ENCODE results near the gene UBAC1.

Gene UBAC1

DNA sequence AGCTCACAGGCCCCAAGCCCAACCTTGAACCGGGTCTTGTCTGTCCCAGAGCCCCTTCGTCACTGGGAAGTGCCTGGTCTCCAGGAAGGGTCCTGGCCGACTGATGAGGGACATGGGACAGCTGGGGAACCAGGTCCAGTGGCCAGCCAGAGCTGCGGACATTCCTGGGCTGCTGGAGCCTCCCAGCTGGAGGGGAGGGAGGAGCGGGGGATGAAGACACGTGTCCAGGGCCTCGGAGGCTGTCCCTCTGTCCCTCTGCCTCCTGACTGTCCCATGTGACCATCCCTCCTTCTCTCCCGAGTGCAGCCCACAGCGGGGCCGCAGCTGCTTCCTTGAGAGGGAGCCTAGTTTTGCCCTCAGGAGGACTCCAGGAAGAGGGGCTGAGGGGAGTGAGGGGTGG is 41.7 kb upstream of the UBAC1 start:
- no peak for TF ChIP-seq TOX (CRISPR knock-in tag; IDR thresholded peaks at IDR 0.05; ENCODE audit: borderline replicate concordance)
- ATAC-seq: no peak

GRCh38 chr9:136002215-136002614 is 41.0 kb upstream of the UBAC1 start:
- no peak for ATAC-seq
- TF ChIP-seq RARB (CRISPR knock-in tag; IDR thresholded peaks at IDR 0.05) (no peak), ISL1 (CRISPR knock-in tag; IDR thresholded peaks at IDR 0.05) (no peak), PPARA (CRISPR knock-in tag; IDR thresholded peaks at IDR 0.05; ENCODE audit: borderline replicate concordance) (no peak), SNAI2 (CRISPR knock-in tag; IDR thresholded peaks at IDR 0.05) (no peak), BACH2 (CRISPR knock-in tag; IDR thresholded peaks at IDR 0.05; ENCODE audit: borderline replicate concordance) (no peak), ZC3H10 (CRISPR knock-in tag; IDR thresholded peaks at IDR 0.05) (no peak), TOX (CRISPR knock-in tag; IDR thresholded peaks at IDR 0.05; ENCODE audit: borderline replicate concordance) (no peak), CSRNP3 (CRISPR knock-in tag; IDR thresholded peaks at IDR 0.05) (no peak), ESRRG (CRISPR knock-in tag; IDR thresholded peaks at IDR 0.05) (no peak), OSR1 (CRISPR knock-in tag; IDR thresholded peaks at IDR 0.05) (no peak)
- TF ChIP-seq, protein P1, sequence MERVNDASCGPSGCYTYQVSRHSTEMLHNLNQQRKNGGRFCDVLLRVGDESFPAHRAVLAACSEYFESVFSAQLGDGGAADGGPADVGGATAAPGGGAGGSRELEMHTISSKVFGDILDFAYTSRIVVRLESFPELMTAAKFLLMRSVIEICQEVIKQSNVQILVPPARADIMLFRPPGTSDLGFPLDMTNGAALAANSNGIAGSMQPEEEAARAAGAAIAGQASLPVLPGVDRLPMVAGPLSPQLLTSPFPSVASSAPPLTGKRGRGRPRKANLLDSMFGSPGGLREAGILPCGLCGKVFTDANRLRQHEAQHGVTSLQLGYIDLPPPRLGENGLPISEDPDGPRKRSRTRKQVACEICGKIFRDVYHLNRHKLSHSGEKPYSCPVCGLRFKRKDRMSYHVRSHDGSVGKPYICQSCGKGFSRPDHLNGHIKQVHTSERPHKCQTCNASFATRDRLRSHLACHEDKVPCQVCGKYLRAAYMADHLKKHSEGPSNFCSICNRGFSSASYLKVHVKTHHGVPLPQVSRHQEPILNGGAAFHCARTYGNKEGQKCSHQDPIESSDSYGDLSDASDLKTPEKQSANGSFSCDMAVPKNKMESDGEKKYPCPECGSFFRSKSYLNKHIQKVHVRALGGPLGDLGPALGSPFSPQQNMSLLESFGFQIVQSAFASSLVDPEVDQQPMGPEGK (CRISPR knock-in tag; IDR thresholded peaks at IDR 0.05; ENCODE audit: borderline replicate concordance): no peak

GRCh38 chr9:136001231-136001630 is 40.1 kb upstream of the UBAC1 start:
- TF ChIP-seq, protein P1 (CRISPR knock-in tag; IDR thresholded peaks at IDR 0.05; ENCODE audit: borderline replicate concordance): no peak
- TF ChIP-seq ZFP3 (CRISPR knock-in tag; IDR thresholded peaks at IDR 0.05): no peak
- TF ChIP-seq ISL1 (CRISPR knock-in tag; IDR thresholded peaks at IDR 0.05): no peak
- no peak for TF ChIP-seq CSRNP3 (CRISPR knock-in tag; IDR thresholded peaks at IDR 0.05)
- TF ChIP-seq OSR1 (CRISPR knock-in tag; IDR thresholded peaks at IDR 0.05): no peak
- TF ChIP-seq ZC3H10 (CRISPR knock-in tag; IDR thresholded peaks at IDR 0.05): no peak
- TF ChIP-seq ESRRG (CRISPR knock-in tag; IDR thresholded peaks at IDR 0.05): no peak
- no peak for TF ChIP-seq PPARA (CRISPR knock-in tag; IDR thresholded peaks at IDR 0.05; ENCODE audit: borderline replicate concordance)
- TF ChIP-seq TCF4 (CRISPR knock-in tag; IDR thresholded peaks at IDR 0.05; ENCODE audit: borderline replicate concordance): no peak
- TF ChIP-seq SNAI2 (CRISPR knock-in tag; IDR thresholded peaks at IDR 0.05): no peak
- TF ChIP-seq, protein P2, sequence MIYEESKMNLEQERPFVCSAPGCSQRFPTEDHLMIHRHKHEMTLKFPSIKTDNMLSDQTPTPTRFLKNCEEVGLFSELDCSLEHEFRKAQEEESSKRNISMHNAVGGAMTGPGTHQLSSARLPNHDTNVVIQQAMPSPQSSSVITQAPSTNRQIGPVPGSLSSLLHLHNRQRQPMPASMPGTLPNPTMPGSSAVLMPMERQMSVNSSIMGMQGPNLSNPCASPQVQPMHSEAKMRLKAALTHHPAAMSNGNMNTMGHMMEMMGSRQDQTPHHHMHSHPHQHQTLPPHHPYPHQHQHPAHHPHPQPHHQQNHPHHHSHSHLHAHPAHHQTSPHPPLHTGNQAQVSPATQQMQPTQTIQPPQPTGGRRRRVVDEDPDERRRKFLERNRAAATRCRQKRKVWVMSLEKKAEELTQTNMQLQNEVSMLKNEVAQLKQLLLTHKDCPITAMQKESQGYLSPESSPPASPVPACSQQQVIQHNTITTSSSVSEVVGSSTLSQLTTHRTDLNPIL (CRISPR knock-in tag; IDR thresholded peaks at IDR 0.05; ENCODE audit: low read depth): no peak
- TF ChIP-seq ZNF8 (CRISPR knock-in tag; IDR thresholded peaks at IDR 0.05): no peak
- no peak; the same call in 2 of the 3 replicates for ATAC-seq

- TF ChIP-seq ZNF8 (CRISPR knock-in tag; IDR thresholded peaks at IDR 0.05): no peak
- TF ChIP-seq ARNTL (CRISPR knock-in tag; IDR thresholded peaks at IDR 0.05; ENCODE audit: borderline replicate concordance, low read depth): no peak
- TF ChIP-seq RARB (CRISPR knock-in tag; IDR thresholded peaks at IDR 0.05): no peak
- TF ChIP-seq ZNF70 (CRISPR knock-in tag; IDR thresholded peaks at IDR 0.05): no peak
- no peak for ATAC-seq
Observed at GRCh38 chr9:135998410-135999071, 37.4 kb upstream of the UBAC1 start.

- no peak for TF ChIP-seq ZNF565 (CRISPR knock-in tag; conservative IDR thresholded peaks at IDR 0.05; ENCODE audit: low read depth)
- TF ChIP-seq BACH2 (CRISPR knock-in tag; IDR thresholded peaks at IDR 0.05; ENCODE audit: borderline replicate concordance): no peak
- TF ChIP-seq RARB (CRISPR knock-in tag; IDR thresholded peaks at IDR 0.05): no peak
- TF ChIP-seq TOX (CRISPR knock-in tag; IDR thresholded peaks at IDR 0.05; ENCODE audit: borderline replicate concordance): no peak
Observed at GRCh38 chr9:135998016-135998380, 36.8 kb upstream of the UBAC1 start.

More at GRCh38 chr9:135998016-135998380, 36.8 kb upstream of the UBAC1 start:
- no peak for ATAC-seq

Data from SK-N-SH treated with all-trans-retinoic acid at 6 μM for 48 hours (cell line).